ENCODE results near the gene CTAGE8.
"Not testable (repeated sequence)": the region's sequence is repeated elsewhere in the genome, so short reads cannot be mapped to it uniquely, and the experiment has no call there.

The CTAGE8 gene

DNA sequence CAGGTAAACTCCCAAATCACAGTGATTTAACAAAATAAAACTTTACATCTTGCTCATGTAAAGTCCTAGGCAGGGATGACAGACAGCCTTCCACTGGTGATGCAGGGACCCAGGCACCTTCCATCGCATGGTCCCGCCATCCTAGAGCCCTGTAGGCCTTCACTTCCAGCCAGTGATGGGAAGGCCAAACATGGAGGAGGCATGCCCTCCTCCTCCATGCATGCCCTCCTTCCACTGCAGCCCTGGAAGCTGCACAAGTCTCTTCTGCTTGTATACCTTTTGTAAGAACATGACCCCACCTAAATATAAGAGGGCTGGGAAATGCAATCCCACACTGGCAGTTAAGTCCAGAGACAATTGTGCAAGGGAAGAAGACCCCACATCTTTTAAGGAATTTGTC lies 40.6 kb upstream of the CTAGE8 start:
- WGBS (ENCODE audit: extremely low coverage, insufficient coverage, insufficient read length): no CpG with 5 or more reads among the region's 2 CpGs
- not testable (repeated sequence) for H3K23ac ChIP-seq (ENCODE audit: low read length)

DNA sequence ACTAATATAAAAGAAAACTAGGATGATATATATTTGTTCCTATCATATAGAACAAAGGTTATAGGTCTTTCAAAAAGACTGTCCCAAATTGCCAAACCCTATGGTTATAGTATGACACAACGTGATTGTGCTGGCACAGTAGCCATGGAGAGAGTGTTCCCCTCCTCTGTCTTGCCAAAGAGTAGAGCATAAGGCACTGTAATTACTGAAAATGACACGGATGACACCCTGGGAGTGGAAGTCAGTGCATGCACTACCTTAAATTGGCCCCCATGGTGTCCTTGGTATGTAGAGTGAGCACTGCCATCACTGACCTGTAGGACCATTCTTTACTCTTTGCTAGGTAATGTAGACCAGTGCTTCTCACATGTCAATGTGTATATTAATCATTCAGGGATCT lies 36.1 kb upstream of the CTAGE8 start:
- H3K36me3 ChIP-seq (ENCODE audit: control insufficient read depth in 1 of 2, insufficient read depth in 2 of 2, low read length in 2 of 2); H4K12ac ChIP-seq (ENCODE audit: low read depth, low read length); H3K27me3 ChIP-seq (ENCODE audit: insufficient read depth, low read length); DNase-seq; H2BK12ac ChIP-seq (ENCODE audit: low read length); H3K4me2 ChIP-seq (ENCODE audit: low read length); H3K4me1 ChIP-seq (ENCODE audit: control insufficient read depth in 1 of 2, insufficient read depth in 2 of 2, low read length in 2 of 2); H3K79me1 ChIP-seq (ENCODE audit: low read length); H4K91ac ChIP-seq (ENCODE audit: low read depth, low read length); H3K9ac ChIP-seq (ENCODE audit: low read length); H3K9me3 ChIP-seq (ENCODE audit: insufficient read depth, low read depth, low read length); H3K79me2 ChIP-seq (ENCODE audit: control insufficient read depth, insufficient read depth, low read length, poor library complexity); H2AFZ ChIP-seq (ENCODE audit: insufficient read depth, low read length, poor library complexity); H2AK5ac ChIP-seq (ENCODE audit: low read length); H3K4me3 ChIP-seq (ENCODE audit: low read depth, low read length); H3K18ac ChIP-seq (ENCODE audit: low read length); H3K14ac ChIP-seq (ENCODE audit: low read length); H3K23ac ChIP-seq (ENCODE audit: low read length); H4K8ac ChIP-seq (ENCODE audit: low read depth, low read length); H2BK120ac ChIP-seq (ENCODE audit: insufficient read depth, low read length, poor library complexity); H3K27ac ChIP-seq (ENCODE audit: low read depth, low read length); H2BK5ac ChIP-seq (ENCODE audit: low read depth, low read length, poor library complexity); H3K4ac ChIP-seq (ENCODE audit: low read depth, low read length): not testable (repeated sequence)
- WGBS (ENCODE audit: extremely low coverage, insufficient coverage, insufficient read length): no CpG with 5 or more reads among the region's 2 CpGs

More for the DNA sequence above, 40.6 kb upstream of the CTAGE8 start:
- not testable (repeated sequence) for H3K4me1 ChIP-seq (ENCODE audit: control insufficient read depth in 1 of 2, insufficient read depth in 2 of 2, low read length in 2 of 2); H3K4me2 ChIP-seq (ENCODE audit: low read length); H3K14ac ChIP-seq (ENCODE audit: low read length); H3K18ac ChIP-seq (ENCODE audit: low read length); H4K8ac ChIP-seq (ENCODE audit: low read depth, low read length); H3K4me3 ChIP-seq (ENCODE audit: low read depth, low read length); H3K27me3 ChIP-seq (ENCODE audit: insufficient read depth, low read length); H2AK5ac ChIP-seq (ENCODE audit: low read length); H2BK5ac ChIP-seq (ENCODE audit: low read depth, low read length, poor library complexity); H2BK120ac ChIP-seq (ENCODE audit: insufficient read depth, low read length, poor library complexity); H3K36me3 ChIP-seq (ENCODE audit: control insufficient read depth in 1 of 2, insufficient read depth in 2 of 2, low read length in 2 of 2); H3K9ac ChIP-seq (ENCODE audit: low read length); H4K91ac ChIP-seq (ENCODE audit: low read depth, low read length); H4K12ac ChIP-seq (ENCODE audit: low read depth, low read length); H3K9me3 ChIP-seq (ENCODE audit: insufficient read depth, low read depth, low read length); DNase-seq; H2AFZ ChIP-seq (ENCODE audit: insufficient read depth, low read length, poor library complexity); H3K27ac ChIP-seq (ENCODE audit: low read depth, low read length); H3K4ac ChIP-seq (ENCODE audit: low read depth, low read length); H3K79me1 ChIP-seq (ENCODE audit: low read length); H2BK12ac ChIP-seq (ENCODE audit: low read length); H3K79me2 ChIP-seq (ENCODE audit: control insufficient read depth, insufficient read depth, low read length, poor library complexity)

DNA sequence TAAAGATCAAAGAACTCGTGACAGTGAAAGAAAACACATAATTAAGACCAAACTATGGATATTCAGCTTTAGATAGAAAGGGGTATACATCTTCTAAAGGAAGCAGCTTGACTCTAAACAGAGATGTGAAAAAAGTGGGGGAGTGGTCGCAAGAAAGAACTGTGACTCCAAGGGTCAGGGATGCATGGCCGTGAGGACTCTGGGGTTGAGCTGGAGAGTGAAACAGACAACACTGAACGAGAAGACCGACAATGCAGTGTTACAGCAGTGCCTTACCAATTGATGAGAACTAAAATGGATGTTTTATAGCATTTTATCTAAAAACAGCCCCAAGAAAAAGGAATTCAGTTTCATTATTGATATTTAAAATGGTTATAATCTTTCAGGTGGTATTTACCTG lies 34.5 kb upstream of the CTAGE8 start:
- no CpG with 5 or more reads among the region's 5 CpGs for WGBS (ENCODE audit: extremely low coverage, insufficient coverage, insufficient read length)
- not testable (repeated sequence) for H3K4ac ChIP-seq (ENCODE audit: low read depth, low read length); H3K27ac ChIP-seq (ENCODE audit: low read depth, low read length); H3K9me3 ChIP-seq (ENCODE audit: insufficient read depth, low read depth, low read length); H3K36me3 ChIP-seq (ENCODE audit: control insufficient read depth in 1 of 2, insufficient read depth in 2 of 2, low read length in 2 of 2); H3K4me3 ChIP-seq (ENCODE audit: low read depth, low read length); H3K79me2 ChIP-seq (ENCODE audit: control insufficient read depth, insufficient read depth, low read length, poor library complexity); H3K27me3 ChIP-seq (ENCODE audit: insufficient read depth, low read length); H4K12ac ChIP-seq (ENCODE audit: low read depth, low read length); H2AFZ ChIP-seq (ENCODE audit: insufficient read depth, low read length, poor library complexity); H3K18ac ChIP-seq (ENCODE audit: low read length); H2BK12ac ChIP-seq (ENCODE audit: low read length); H4K91ac ChIP-seq (ENCODE audit: low read depth, low read length); H4K8ac ChIP-seq (ENCODE audit: low read depth, low read length); H2AK5ac ChIP-seq (ENCODE audit: low read length); H3K79me1 ChIP-seq (ENCODE audit: low read length); DNase-seq; H3K14ac ChIP-seq (ENCODE audit: low read length); H3K4me1 ChIP-seq (ENCODE audit: control insufficient read depth in 1 of 2, insufficient read depth in 2 of 2, low read length in 2 of 2); H2BK5ac ChIP-seq (ENCODE audit: low read depth, low read length, poor library complexity); H3K9ac ChIP-seq (ENCODE audit: low read length); H3K23ac ChIP-seq (ENCODE audit: low read length); H3K4me2 ChIP-seq (ENCODE audit: low read length); H2BK120ac ChIP-seq (ENCODE audit: insufficient read depth, low read length, poor library complexity)

DNA sequence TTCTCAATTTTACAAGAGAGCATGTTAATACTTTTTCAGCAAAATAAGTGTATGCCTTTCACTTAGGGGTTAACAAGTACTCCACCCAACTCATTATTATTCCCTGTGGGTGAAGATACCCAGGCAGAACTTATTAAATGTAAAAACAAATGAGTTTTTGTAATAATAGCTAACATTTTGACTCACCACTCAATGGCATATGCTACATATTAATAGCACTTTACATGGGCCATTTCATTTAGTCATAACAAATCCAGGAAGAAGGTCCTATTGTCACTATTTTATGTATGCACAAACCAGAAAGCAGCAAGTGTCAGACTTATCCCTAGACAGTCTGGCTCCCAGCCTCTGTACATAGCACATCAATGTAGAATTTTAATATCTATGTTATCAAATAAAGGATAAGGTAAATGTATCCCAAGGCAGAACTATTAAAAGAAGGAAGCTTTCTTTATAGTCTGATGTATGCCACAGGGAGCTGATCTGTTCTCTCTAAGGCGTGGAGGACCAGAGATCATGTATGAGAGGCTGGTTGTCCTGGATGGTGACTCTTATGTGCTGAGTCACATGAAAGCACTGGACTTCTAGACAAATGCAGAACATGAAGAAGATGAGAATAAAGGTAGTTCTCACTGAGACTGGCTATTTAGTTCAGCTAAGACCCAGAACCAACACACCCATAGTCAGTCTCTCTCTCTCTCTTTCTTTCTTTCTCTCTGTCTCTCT lies 33.7 kb upstream of the CTAGE8 start:
- H3K4me1 ChIP-seq (ENCODE audit: control insufficient read depth in 1 of 2, insufficient read depth in 2 of 2, low read length in 2 of 2); H3K14ac ChIP-seq (ENCODE audit: low read length); H2BK5ac ChIP-seq (ENCODE audit: low read depth, low read length, poor library complexity); H3K23ac ChIP-seq (ENCODE audit: low read length); DNase-seq; H3K4me2 ChIP-seq (ENCODE audit: low read length); H3K36me3 ChIP-seq (ENCODE audit: control insufficient read depth in 1 of 2, insufficient read depth in 2 of 2, low read length in 2 of 2); H4K8ac ChIP-seq (ENCODE audit: low read depth, low read length); H2AK5ac ChIP-seq (ENCODE audit: low read length); H3K27ac ChIP-seq (ENCODE audit: low read depth, low read length); H4K12ac ChIP-seq (ENCODE audit: low read depth, low read length); H2BK12ac ChIP-seq (ENCODE audit: low read length); H3K27me3 ChIP-seq (ENCODE audit: insufficient read depth, low read length); H3K4ac ChIP-seq (ENCODE audit: low read depth, low read length); H2AFZ ChIP-seq (ENCODE audit: insufficient read depth, low read length, poor library complexity); H3K4me3 ChIP-seq (ENCODE audit: low read depth, low read length); H4K91ac ChIP-seq (ENCODE audit: low read depth, low read length); H2BK120ac ChIP-seq (ENCODE audit: insufficient read depth, low read length, poor library complexity); H3K18ac ChIP-seq (ENCODE audit: low read length); H3K79me1 ChIP-seq (ENCODE audit: low read length); H3K9ac ChIP-seq (ENCODE audit: low read length); H3K79me2 ChIP-seq (ENCODE audit: control insufficient read depth, insufficient read depth, low read length, poor library complexity); H3K9me3 ChIP-seq (ENCODE audit: insufficient read depth, low read depth, low read length): not testable (repeated sequence)
- WGBS (ENCODE audit: extremely low coverage, insufficient coverage, insufficient read length): no CpG with 5 or more reads among the region's 1 CpG

Measured in trophoblast cell (in vitro differentiated cells and primary cell).